GM21515 (cell line): ENCODE measurements around the gene CENPN.

Experiments
- ATAC-seq: cut with Tn5 transposase; IDR thresholded peaks from one replicate; pipeline ENCODE4 v1.9.1; 2021; ENCODE audit not compliant: unreplicated experiment

Gene CENPN

DNA sequence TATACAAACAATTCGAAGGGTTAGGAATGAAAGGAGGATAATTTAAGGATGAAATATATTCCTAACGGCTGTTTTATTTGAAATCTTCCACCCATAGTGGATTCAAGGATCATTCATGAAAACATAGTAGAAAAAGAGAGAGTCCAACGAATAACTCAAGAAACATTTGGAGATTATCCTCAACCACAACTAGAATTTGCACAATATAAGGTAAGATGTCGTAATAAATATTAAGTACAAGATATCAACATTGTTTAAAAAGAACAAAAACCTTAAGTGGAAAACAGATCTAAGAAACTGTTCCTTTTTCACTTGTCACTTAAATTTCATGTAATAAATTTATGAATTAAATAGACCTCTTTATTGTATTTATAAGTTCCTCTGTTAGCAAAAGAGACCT lies 19.4 kb downstream of the CENPN start:
- no peak for ATAC-seq

DNA sequence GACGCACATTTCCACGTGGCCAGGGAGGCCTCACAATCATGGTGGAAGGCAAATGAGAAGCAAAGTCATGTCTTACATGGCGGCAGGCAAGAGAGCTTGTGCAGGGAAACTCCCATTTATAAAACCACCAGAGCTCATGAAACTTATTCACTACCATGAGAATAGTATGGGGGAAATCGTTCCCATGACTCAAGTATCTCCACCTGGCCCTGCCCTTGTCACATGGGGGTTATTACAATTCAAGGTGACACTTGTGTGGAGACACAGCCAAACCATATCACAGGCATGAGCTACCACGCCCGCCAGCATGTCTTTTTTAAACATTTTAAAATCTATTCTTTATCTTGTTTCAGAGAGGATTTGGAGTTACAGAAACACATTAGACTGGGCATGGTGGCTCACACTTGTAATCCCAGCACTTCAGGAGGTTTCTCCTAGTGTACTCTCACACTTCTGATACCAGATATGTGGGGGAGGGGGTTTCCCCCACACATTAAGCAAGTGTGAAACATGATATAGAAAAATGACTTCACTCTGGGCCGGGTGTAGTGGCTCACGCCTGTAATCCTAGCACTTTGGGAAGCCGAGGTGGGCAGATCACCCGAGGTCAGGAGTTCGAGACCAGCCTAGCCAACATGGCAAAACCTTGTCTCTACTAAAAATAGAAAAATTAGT lies 23.1 kb downstream of the CENPN start:
- no peak for ATAC-seq

DNA sequence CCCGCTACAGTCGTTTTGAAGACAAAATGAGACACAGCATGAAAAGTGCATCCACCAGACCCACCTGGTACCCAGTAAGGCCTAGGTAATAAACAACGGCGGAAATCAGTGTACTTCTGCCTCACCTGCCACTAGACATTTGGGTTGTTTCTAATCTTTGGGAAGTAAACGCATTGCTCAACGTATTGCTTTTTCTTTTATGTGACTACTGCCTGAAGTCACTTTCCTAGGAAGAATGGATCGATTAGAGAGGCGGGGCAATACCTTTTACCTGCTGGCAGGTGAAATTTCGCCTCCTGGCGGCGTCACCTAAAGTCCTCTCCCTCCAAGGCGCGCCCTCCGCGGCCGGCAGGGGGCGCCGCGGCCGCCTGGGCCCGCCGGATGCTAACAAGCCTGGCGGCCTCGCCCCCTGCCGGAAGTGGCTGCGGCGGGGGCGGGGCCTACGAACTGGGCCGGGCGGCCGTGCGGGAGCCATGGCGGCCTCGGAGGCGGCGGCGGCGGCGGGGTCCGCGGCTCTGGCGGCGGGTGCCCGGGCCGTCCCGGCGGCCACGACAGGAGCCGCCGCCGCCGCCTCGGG lies 28.5 kb downstream of the CENPN start, which contains the start of gene ATMIN:
Gene ATMIN, plus strand, starts transcription at position 445 of the 577 bp plus-strand sequence. Its CDS starts 29 bp downstream, at position 474.
- ATAC-seq: peak; percentile 84

DNA sequence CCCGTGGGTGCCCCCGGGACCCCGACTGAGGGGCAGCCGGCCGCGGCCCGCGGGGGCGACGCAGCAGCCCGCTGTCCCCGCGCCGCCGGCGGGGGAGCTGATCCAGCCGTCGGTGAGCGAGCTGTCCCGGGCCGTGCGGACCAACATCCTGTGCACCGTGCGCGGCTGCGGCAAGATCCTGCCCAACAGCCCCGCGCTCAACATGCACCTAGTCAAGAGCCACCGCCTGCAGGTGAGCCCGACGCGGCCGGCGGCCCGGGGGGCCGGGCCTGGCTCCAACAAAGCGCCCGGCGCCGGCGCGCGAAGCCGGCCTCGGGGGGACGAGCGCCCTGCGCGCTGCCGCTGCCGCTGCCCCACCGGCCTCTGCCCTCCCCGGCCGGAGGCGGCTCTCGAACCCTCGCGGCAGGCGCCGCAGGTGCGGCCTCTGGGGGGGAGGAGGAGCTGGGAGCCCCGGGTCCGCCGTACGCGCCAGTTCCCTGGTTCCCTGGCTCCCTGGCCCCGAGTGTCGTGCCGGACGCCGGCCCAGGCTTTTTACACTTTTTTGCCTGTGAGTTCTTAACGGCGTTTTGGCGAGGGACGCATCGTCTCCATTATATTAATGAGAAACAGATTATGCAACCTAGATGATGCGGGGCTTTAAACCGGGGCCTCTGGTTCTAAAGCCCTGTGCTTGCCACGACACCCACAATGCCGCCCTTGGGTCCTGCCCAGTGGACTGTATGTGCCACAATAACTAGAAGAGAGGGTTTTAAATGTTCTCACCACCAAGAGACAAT lies 29.1 kb downstream of the CENPN start:
- peak; percentile 58 for ATAC-seq

DNA sequence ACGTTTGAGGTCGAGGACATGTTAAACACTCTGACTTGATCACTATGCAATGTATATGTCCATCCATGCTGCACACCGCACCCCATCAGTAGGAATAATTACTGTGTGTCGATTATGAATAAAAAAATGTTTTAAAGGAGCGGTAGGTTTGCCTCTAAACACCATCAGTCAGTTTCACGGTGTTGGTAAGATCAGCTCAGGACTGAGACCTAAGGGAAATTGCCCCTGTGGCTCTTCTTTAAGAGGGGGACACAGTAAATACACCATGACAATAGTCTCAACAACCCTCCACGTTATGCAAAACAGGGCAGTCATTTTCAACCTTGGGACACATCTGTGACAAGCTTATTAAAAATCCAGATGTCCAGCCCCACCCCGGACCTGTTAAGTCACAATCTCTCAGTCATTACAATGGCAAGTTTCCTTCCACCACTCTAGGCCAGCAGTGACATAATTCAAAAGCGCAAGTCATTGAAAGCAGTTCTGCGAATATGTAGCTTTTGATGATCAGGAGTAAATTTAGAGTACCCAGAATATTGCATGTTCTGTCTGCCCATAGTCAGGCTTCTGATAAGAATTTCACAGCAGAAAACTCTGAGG lies 29.8 kb downstream of the CENPN start:
- no peak for ATAC-seq

DNA sequence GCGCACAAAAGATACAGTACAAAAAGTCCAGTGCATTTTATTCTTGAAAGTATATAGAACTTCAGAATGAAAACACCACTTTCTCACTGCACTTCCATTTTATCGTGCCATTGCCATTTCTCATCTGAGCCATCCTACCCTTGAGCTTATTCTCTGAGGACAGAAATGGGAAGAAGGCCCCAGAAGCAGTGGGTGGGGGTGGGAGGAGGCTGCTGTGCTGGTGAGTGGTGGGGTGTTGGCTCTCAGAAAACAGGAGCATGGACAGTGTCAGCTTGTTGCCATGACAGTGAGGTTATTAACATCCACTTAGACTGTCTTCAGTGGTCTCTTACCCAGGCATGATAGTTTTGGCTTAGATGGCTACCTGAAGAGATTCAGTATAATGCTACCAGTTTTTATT lies 33.1 kb downstream of the CENPN start:
- ATAC-seq: no peak

DNA sequence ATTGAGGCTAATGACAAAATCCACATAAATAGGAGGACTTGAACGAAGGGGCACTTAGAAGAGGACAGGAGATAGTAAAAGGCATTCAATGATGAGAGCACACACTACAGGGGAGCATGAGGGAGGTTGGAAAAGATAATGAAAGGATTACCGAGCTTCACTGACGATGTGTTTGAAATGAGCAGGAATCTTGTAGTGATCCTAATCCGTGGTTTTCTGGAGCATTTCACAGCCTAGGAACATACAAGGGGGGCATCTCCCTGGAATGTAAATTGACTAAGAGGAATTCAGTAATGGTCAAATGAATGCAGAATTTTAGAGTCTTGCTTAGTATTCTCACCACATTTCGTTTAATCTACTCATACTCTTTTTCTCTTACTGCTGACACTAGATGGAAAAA lies 33.8 kb downstream of the CENPN start:
- ATAC-seq: no peak

DNA sequence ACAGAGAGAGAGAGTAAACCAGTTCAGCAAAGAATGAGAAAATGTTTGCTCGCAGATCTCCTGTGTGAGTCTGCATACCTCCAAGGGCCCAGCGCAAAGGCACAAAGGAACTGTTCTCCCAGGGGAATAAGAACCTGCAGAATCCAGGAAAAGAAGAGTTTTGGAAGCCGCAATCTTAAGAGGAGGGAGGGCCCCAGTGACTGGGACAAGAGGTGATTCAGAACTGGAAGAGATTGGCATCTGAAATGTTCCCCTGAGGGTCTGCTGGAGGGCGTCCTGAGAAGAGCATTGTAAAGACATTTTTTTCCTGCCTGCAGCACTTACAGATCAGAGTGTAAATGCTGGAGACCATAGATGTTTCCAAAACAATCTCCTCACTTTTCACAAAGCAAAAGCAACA lies 34.7 kb downstream of the CENPN start:
- ATAC-seq: no peak

DNA sequence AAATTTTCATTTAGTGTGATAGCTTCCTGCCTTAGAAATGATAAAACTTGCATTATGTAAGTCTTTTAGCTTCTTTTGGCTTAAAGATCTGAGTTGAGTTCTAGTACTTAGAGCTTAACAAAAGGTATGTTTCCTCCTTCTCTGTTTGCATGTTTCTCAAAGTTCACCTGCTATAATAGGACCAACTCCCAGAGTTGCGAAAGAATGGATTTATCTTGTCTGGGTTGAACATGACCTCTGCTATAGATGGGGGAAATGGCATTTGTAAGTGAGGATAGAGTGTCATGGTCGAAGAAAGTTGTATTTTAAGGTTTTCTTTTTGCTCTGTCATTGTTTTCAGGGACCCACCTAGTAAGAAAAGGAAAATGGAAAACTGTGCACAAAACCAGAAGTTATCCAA lies 35.8 kb downstream of the CENPN start:
- no peak for ATAC-seq

DNA sequence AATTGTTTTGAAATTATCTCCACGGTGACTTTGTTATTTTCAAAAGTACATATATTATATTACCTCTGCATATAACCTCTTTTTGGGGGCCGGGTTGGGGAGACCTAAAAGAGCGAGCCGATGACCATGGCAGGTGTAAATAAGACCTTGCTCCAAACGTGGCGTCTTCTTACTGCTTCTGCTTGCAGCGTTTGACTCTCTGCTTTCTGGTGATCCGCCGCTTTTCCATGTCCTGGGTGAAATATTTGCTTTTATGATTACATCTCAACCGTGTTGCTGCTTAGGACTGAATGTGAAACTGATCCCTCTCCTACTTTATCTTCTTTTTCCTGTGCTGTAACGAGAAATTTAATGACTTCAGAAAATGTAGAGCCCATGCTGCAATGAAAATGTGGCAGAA lies 46.7 kb downstream of the CENPN start:
- ATAC-seq: no peak

DNA sequence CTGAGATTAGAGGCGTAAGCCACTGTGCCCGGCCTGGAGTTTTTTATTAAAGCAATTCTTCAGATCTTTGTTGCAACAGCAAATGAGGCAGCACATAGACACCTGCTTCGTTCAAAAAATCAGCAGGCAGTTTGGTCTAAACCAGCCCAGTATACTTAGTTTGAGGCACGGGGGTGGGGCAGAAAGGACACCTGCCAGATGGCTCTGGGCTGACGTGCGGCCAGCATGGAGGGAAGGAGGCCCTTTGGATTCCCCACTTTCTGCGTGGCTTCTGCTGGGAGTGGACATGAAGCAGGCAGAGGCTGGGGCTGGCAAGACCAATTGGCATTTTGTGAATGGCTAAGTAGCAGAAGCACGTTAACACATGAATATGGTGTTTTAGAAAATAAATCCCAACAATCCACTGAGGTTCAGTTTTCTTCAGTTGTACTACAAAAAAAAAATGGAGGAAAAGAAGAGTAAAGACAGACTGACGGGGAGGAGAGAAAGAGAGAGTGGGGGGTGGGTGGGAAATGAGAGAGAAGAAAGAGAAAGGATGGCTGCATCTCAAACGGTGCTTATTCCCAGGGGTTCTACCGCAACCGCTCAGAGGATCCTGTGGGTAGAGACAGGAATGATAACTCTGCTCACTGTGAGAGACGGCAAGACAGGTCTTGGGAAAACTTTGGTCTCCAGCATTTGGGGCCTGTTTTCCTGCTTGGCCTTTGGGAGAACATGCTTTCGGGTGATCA lies 53.7 kb downstream of the CENPN start:
- no peak for ATAC-seq

DNA sequence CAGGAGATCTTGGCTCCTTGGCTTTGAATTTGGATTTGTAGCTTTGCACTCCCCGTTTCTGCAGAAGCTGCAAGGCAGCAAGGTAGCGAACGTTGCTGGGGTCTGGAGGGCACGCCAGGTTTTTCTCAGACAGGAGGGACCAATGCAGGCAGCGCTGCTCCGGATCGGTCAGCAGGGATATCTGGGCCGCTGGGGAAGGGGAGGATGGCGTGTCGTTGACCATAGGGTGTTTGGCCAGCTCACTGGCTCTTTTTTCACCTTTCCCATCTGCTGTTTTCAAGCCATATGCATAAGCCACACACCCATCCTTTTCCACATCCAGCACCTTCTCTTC lies 54.3 kb downstream of the CENPN start:
- no peak for ATAC-seq

DNA sequence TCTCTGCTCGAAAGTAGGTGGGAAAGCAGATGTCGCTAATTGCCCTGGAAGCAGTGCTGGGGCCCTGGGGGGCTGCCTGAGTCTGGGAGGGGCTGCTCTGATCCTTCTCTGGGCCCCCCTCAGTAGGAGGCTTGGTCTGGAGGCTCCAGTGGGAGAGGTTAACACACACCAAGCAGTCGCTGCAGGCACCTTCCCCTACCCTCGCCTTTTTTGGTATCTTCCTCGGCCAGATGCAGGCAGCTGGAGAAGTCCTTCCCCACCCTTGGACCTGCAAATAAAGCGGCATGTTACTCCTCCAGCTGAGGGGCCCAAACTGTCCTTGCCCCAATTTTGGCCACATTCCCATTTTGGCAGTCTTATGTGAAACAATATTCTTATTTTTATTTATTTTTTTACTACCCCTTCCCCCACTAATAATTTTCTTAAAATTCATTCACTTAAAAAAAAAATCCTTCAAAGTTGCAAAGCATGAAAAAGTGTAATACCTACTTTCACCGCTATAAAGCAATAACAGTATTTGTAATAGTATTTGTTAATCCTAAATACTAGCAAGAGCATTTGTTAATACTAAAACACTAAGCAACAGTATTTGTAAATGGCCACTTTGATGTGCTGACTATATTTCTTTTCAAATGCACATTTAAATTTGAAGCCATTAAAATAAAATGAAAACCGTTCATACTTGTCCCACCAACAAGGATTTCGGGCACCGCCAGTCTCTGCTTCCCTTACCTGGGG lies 55.0 kb downstream of the CENPN start:
- ATAC-seq: no peak

DNA sequence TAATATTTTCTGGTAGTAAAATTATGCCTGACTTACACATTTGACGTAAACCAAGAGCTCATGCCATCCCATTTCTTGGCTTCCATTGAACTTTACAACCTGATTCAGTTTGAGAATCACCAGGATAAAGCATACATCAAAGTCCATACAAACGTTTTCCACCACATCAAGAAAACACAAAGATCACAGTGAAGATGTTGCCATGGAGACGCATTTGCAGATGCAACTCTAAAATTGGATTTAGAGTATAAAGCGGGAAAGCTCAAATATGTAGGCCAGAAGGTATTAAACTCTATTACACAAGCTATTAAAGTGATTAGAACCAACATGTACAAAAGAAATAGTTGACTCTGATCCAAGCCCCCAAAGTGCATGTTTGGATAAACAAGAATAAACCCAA lies 59.7 kb downstream of the CENPN start:
- ATAC-seq: no peak

DNA sequence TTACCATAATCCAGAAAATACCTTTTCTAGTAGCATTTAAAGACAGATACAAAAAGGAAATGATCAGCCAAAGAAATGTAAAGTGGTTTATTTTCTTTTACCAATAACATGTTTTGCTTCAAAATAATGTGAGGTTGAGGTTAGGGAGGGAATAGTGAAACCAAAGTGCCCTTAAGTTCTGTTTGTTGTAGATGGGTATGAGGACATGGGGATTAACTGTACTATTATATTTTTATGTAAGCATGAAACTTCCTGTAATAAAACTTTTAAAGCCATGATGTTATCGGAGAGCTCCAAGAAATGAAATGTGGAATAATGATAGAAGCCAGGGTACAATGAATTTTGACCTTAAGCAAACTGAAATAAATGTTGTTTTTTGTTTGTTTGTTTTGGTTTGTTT lies 60.2 kb downstream of the CENPN start:
- no peak for ATAC-seq

DNA sequence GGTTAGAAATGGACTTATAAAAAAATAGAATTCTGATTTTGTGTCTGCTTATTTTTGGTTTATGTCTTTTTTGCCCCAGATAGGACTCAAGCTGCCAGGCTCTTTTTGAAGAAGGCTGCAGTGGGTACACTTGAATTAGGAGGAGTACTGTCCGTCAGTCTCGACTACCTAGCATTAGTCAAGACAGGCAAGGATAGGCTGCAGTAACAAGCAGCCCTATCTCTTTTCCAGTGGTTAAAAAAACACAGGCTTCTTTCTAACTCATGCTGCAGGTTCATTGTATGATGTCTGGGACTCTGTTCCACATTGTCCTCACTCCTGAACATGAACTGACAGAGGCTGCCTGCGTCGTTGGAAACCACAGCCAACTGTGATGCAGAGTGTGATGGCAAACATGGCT lies 62.0 kb downstream of the CENPN start:
- ATAC-seq: no peak

DNA sequence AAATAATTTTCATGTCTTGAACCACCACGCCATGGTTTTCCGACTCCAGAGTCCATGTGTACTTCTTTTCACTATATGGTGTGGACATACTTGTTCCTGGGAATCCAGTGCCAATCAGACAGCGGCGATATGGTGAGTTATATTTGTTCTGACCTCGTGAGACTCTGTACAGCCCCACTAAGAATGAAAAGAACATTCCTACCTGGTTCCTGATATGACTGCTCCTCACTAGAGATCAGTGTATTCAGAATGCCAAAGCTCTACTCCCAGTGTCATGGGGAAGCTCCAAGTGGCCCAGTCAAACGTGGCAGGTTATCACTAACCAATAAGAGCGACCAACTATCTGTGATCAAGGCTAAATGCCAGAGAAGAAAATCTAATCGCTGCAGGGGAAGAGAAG lies 64.0 kb downstream of the CENPN start:
- no peak for ATAC-seq

DNA sequence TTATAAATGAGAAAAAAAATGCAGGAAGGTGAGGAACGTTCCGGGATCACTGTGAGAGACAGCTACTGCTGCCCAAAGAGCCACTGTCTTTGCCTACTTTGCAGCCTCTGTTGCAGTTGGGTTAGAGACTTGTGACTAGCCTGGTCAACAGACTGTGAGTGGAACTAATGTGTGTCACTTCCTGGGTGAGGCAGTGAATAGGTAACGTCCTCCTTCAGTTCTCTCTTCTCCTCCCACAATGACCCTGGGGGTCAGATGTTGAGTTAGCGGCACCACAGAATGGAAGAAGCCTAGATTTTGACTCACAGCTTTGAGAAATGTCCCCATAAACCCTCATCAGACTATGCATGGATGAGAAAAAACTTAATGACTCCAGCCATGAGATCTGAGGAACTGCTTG lies 64.8 kb downstream of the CENPN start:
- no peak for ATAC-seq

DNA sequence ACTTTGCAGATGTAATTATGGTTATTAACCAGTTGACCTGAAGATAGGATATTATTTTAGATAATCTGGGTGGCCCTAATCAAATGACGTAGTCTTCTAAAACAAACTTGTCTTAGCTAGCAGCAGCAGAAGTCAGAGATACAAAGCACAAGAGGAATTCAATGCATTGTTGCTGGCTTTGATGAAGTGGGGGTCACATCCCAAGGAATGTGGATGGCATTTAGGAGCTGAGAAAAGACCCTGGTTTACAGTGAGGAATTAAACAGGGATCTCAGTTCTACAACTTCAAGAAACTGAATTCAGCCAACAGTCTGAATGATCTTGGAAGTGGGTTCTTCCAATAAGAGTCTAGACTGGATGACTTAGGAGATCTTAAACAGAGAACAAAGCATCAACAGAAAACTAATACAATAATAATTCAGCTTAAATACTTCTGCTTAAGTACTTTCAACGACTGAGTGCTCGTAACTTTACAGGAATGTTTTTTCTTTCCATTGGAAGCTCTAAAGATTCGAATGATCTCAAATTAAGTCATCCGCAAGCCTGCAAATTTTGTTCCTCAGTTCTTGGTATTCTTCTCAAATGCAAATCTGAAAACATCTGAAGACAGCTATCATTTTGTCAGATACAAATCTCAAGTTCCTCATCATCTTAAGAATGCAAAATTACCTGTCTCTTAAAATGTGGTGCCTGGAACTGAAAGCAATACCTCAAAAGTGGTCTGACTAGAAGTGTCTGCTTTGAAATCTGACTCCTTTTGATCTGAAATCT lies 66.7 kb downstream of the CENPN start:
- ATAC-seq: no peak

DNA sequence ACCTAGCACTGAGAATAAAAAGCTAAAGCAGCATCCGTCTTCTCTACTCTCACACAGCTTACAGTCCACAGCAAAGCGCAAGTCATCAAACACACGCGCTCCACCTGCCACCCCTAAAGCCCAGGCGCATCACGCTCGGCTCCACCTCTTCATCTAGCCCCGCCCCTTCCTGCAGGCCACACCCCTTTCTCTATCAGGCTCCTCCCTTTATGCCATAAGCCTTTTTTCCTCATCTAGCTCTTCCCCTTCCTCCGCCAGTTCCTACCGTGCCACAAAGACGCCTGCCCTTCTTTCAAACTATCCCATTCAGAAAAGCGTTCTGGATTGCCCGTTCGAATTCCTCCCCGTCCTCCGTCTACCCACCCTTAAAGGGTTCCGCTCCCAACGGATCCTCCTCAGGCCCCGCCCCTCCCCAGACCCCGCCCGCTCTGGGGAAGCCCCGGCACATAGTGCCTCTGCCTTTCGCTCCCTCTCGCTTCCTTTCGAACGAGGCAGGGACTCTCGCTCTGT lies 69.6 kb downstream of the CENPN start:
- ATAC-seq: peak; percentile 84
